ENCODE data around the gene IFI27L2.
A peak's percentile ranks its signal among the peaks of the same experiment; 100 is the strongest.

GRCh38 chr14:94132285-94132887 is 3.0 kb upstream of the IFI27L2 start:
- TF ChIP-seq REST (IDR thresholded peaks at IDR 0.05; ENCODE audit: insufficient replicate concordance, low read depth) (no peak), CTCF (IDR thresholded peaks at IDR 0.05; ENCODE audit: insufficient read depth, low read length) (peak; percentile 15)

All from HL-60 (cell line).